DMS 273 treated with DMSO at 0.1 percent for 48 hours (cell line): ENCODE results near the gene TNNC1.

Experiments used
- DNase-seq: peaks from one replicate; lab custom pipeline; 2025; lab: John Stamatoyannopoulos, UW

Gene TNNC1

GRCh38 chr3:52458770-52459545 lies 5.1 kb upstream of the TNNC1 start:
- no peak for DNase-seq

GRCh38 chr3:52458031-52458760 lies 4.4 kb upstream of the TNNC1 start:
- DNase-seq, result no peak

- no peak for DNase-seq
These were observed 3.0 kb upstream of the TNNC1 start for GRCh38 chr3:52456800-52457183.

- DNase-seq, result no peak
These were observed 2.4 kb upstream of the TNNC1 start for GRCh38 chr3:52456169-52456799.

- DNase-seq, result peak; percentile 18
These were observed 1.7 kb upstream of the TNNC1 start, which contains the start of gene NISCH for GRCh38 chr3:52455283-52456168. Gene NISCH, plus strand, starts transcription at chr3:52455604. Its CDS starts 38 bp downstream, at chr3:52455642.

GRCh38 chr3:52454938-52455282 lies 1.1 kb upstream of the TNNC1 start:
- no peak for DNase-seq

- no peak for DNase-seq
These were observed 553 bp upstream of the TNNC1 start for GRCh38 chr3:52454250-52454937.

GRCh38 chr3:52452570-52453221 lies 1.1 kb downstream of the TNNC1 start:
- no peak for DNase-seq

- DNase-seq, result no peak
These were observed 1.7 kb downstream of the TNNC1 start for GRCh38 chr3:52452126-52452525.

GRCh38 chr3:52451237-52452083 lies 2.4 kb downstream of the TNNC1 start:
- DNase-seq, result no peak

- DNase-seq, result no peak
These were observed 3.2 kb downstream of the TNNC1 start for GRCh38 chr3:52450489-52451236.

- no peak for DNase-seq
These were observed 6.1 kb downstream of the TNNC1 start for GRCh38 chr3:52447512-52448355.

GRCh38 chr3:52446631-52447511 lies 7.0 kb downstream of the TNNC1 start:
- no peak for DNase-seq

GRCh38 chr3:52446042-52446441 lies 7.8 kb downstream of the TNNC1 start:
- DNase-seq, result no peak

- DNase-seq, result no peak
These were observed 8.7 kb downstream of the TNNC1 start, which contains the start of gene SEMA3G for GRCh38 chr3:52444860-52445793. Gene SEMA3G, minus strand, starts transcription at chr3:52445103. Its CDS starts 76 bp downstream, at chr3:52445027.
